GM08714 (cell line): ENCODE measurements around the gene USP13.

Experiments
- H3K4me3 ChIP-seq: fragments of 200-500 bp; sonication (Bioruptor generic); 2 replicates; pipeline ENCODE4 v1.5.1; 2014; ENCODE audit warnings: mild to moderate bottlenecking, low read length, inconsistent platforms
- ZNF274 ChIP-seq: IDR thresholded peaks from 2 replicates; pipeline ENCODE4 v1.6.1; 2012; ENCODE audit warnings: mild to moderate bottlenecking, low read depth, low read length

Gene USP13

GRCh38 chr3:179806177-179806576 lies 153.3 kb downstream of the USP13 start:
- no peak overlapping the region for H3K4me3 ChIP-seq
- TF ChIP-seq ZNF274, result no peak

- no peak overlapping the region for H3K4me3 ChIP-seq
- no peak for TF ChIP-seq ZNF274
Measured at GRCh38 chr3:179807588-179807987, 154.7 kb downstream of the USP13 start.

GRCh38 chr3:179809639-179810038 lies 156.8 kb downstream of the USP13 start:
- H3K4me3 ChIP-seq, result no peak overlapping the region
- no peak for TF ChIP-seq ZNF274

- TF ChIP-seq ZNF274, result no peak
- H3K4me3 ChIP-seq, result no peak overlapping the region
Measured at GRCh38 chr3:179811321-179812095, 158.7 kb downstream of the USP13 start.

GRCh38 chr3:179812096-179812382 lies 159.2 kb downstream of the USP13 start:
- no peak for TF ChIP-seq ZNF274
- H3K4me3 ChIP-seq, result no peak overlapping the region

GRCh38 chr3:179819379-179819778 lies 166.5 kb downstream of the USP13 start:
- TF ChIP-seq ZNF274, result no peak
- no peak overlapping the region for H3K4me3 ChIP-seq

GRCh38 chr3:179822296-179822695 lies 169.5 kb downstream of the USP13 start:
- no peak for TF ChIP-seq ZNF274
- H3K4me3 ChIP-seq, result no peak overlapping the region

- no peak for TF ChIP-seq ZNF274
- H3K4me3 ChIP-seq, result no peak overlapping the region
Measured at GRCh38 chr3:179825527-179826246, 172.8 kb downstream of the USP13 start.

GRCh38 chr3:179826247-179826637 lies 173.4 kb downstream of the USP13 start:
- H3K4me3 ChIP-seq, result no peak overlapping the region
- no peak for TF ChIP-seq ZNF274

GRCh38 chr3:179828738-179829137 lies 175.9 kb downstream of the USP13 start:
- no peak for TF ChIP-seq ZNF274
- H3K4me3 ChIP-seq, result no peak overlapping the region

- no peak for TF ChIP-seq ZNF274
- H3K4me3 ChIP-seq, result no peak overlapping the region
Measured at GRCh38 chr3:179829401-179829800, 176.6 kb downstream of the USP13 start.

GRCh38 chr3:179832333-179832854 lies 179.6 kb downstream of the USP13 start:
- H3K4me3 ChIP-seq, result no peak overlapping the region
- TF ChIP-seq ZNF274, result no peak

GRCh38 chr3:179833294-179833693 lies 180.5 kb downstream of the USP13 start:
- TF ChIP-seq ZNF274, result no peak
- no peak overlapping the region for H3K4me3 ChIP-seq

- no peak overlapping the region for H3K4me3 ChIP-seq
- no peak for TF ChIP-seq ZNF274
Measured at GRCh38 chr3:179837374-179837773, 184.5 kb downstream of the USP13 start.
